ENCODE measurements around the gene NUP153.
"Not testable (repeated sequence)": the region's sequence is repeated elsewhere in the genome, so short reads cannot be mapped to it uniquely, and the experiment has no call there.

Gene NUP153

GRCh38 chr6:17589406-17590096 lies 117.2 kb downstream of the NUP153 start:
- TF ChIP-seq POLR2AphosphoS5 (IDR thresholded peaks at IDR 0.05; ENCODE audit: low read depth, low read length) = no peak
- no peak for TF ChIP-seq TAF1 (IDR thresholded peaks at IDR 0.05; ENCODE audit: borderline replicate concordance, low read depth, low read length)
- no peak for TF ChIP-seq POLR2A (IDR thresholded peaks at IDR 0.05; ENCODE audit: low read depth, low read length)
- no peak for DNase-seq (ENCODE audit: insufficient read length)
- peak; percentile 17 for FAIRE-seq

- TF ChIP-seq TAF1 (IDR thresholded peaks at IDR 0.05; ENCODE audit: borderline replicate concordance, low read depth, low read length) (no peak), POLR2A (IDR thresholded peaks at IDR 0.05; ENCODE audit: low read depth, low read length) (no peak), POLR2AphosphoS5 (IDR thresholded peaks at IDR 0.05; ENCODE audit: low read depth, low read length) (no peak)
- DNase-seq (ENCODE audit: insufficient read length) (no peak), FAIRE-seq (no peak)
Measured at GRCh38 chr6:17588011-17588410, 118.7 kb downstream of the NUP153 start.

GRCh38 chr6:17586623-17587022 lies 120.1 kb downstream of the NUP153 start:
- not testable (repeated sequence) for DNase-seq (ENCODE audit: insufficient read length); FAIRE-seq

DNA sequence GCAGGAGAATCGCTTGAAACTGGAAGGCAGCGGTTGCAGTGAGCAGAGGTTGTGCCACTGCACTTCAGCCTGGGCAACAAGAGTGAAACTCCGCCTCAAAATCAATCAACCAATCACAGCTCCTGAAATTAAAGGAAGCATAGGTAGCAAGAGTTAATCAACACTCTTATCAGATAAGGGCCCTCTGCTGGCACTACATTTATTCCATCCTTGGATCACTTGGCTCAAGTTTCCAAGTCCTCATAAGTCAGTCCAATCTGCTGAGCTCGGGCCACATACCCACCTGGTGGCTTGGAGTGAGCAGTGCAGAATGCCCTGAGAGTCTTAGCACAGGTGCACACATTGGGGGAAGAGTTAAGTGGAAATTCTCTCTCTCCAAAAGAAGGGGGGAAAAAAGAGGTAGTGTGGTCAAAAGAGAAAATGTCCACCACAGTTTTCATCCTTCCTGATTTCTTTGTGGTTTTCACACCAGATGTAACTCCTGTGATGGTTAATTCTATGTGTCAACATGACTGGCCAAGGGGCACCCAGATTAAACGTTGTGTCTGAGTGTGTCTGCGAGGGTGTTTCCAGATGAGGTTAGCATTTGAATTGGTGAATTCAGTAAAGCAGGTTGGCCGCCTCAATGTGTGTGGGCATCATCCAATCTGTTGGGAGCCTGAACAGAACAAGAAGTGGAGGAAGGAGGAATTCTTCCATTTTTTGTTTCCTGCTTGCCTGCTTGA lies 120.8 kb downstream of the NUP153 start:
- TF ChIP-seq TAF1 (IDR thresholded peaks at IDR 0.05; ENCODE audit: borderline replicate concordance, low read depth, low read length) (no peak), POLR2AphosphoS5 (IDR thresholded peaks at IDR 0.05; ENCODE audit: low read depth, low read length) (no peak), POLR2A (IDR thresholded peaks at IDR 0.05; ENCODE audit: low read depth, low read length) (no peak)
- FAIRE-seq (no peak), DNase-seq (ENCODE audit: insufficient read length) (no peak)

- FAIRE-seq = no peak
- TF ChIP-seq POLR2AphosphoS5 (IDR thresholded peaks at IDR 0.05; ENCODE audit: low read depth, low read length) = no peak
- TF ChIP-seq POLR2A (IDR thresholded peaks at IDR 0.05; ENCODE audit: low read depth, low read length) = no peak
- no peak for TF ChIP-seq TAF1 (IDR thresholded peaks at IDR 0.05; ENCODE audit: borderline replicate concordance, low read depth, low read length)
- no peak for DNase-seq (ENCODE audit: insufficient read length)
Measured at GRCh38 chr6:17584241-17584803, 122.4 kb downstream of the NUP153 start.

GRCh38 chr6:17583811-17584210 lies 122.9 kb downstream of the NUP153 start:
- FAIRE-seq (no peak), DNase-seq (ENCODE audit: insufficient read length) (no peak)
- TF ChIP-seq POLR2AphosphoS5 (IDR thresholded peaks at IDR 0.05; ENCODE audit: low read depth, low read length) = no peak
- TF ChIP-seq POLR2A (IDR thresholded peaks at IDR 0.05; ENCODE audit: low read depth, low read length) = no peak
- TF ChIP-seq TAF1 (IDR thresholded peaks at IDR 0.05; ENCODE audit: borderline replicate concordance, low read depth, low read length) = no peak

DNA sequence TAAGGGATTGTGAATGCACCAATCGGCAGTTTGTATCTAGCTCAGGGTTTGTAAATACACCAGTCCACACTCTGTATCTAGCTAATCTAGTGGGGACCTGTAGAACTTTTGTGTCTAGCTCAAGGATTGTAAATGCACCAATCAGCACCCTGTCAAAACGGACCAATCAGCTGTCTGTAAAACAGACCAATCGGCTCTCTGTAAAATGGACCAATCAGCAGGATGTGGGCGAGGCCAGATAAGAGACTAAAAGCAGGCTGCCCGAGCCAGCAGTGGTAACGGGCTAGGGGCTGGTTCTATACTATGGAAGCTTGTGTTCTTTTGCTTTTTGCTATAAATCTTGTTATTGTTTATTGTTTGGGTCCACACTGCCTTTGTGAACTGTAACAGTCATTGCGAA lies 125.4 kb downstream of the NUP153 start:
- DNase-seq (ENCODE audit: insufficient read length); FAIRE-seq: not testable (repeated sequence)

DNA sequence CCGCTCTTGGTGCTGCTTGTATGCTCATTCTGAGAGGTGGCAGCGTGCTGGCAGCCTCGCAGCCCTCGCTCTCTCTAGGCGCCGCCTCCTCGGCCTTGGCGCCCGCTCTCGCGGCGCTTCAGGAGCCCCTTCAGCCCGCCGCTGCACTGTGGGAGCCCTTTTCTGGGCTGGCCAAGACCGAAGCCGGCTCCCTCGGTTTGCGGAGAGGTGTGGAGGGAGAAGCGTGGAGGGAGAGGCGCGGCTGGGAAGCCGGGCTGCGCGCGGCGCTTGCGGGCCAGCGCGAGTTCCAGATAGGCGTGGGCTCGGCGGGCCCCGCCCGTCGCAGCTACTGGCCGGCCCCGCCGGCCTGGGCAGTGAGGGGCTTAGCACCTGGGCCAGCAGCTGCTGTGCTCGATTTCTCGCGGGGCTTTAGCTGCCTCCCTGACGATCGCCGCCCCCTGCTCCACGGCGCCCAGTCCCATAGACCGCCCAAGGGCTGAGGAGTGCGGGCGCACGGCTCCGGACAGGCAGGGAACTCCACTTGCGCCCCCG lies 126.1 kb downstream of the NUP153 start:
- TF ChIP-seq TAF1 (IDR thresholded peaks at IDR 0.05; ENCODE audit: borderline replicate concordance, low read depth, low read length) (no peak), POLR2AphosphoS5 (IDR thresholded peaks at IDR 0.05; ENCODE audit: low read depth, low read length) (no peak), POLR2A (IDR thresholded peaks at IDR 0.05; ENCODE audit: low read depth, low read length) (no peak)
- FAIRE-seq (no peak), DNase-seq (ENCODE audit: insufficient read length) (no peak)

- TF ChIP-seq TAF1 (IDR thresholded peaks at IDR 0.05; ENCODE audit: borderline replicate concordance, low read depth, low read length) = no peak
- no peak for TF ChIP-seq POLR2AphosphoS5 (IDR thresholded peaks at IDR 0.05; ENCODE audit: low read depth, low read length)
- no peak for TF ChIP-seq POLR2A (IDR thresholded peaks at IDR 0.05; ENCODE audit: low read depth, low read length)
- FAIRE-seq = no peak
- no peak for DNase-seq (ENCODE audit: insufficient read length)
Measured at GRCh38 chr6:17577059-17577458, 129.7 kb downstream of the NUP153 start.

DNA sequence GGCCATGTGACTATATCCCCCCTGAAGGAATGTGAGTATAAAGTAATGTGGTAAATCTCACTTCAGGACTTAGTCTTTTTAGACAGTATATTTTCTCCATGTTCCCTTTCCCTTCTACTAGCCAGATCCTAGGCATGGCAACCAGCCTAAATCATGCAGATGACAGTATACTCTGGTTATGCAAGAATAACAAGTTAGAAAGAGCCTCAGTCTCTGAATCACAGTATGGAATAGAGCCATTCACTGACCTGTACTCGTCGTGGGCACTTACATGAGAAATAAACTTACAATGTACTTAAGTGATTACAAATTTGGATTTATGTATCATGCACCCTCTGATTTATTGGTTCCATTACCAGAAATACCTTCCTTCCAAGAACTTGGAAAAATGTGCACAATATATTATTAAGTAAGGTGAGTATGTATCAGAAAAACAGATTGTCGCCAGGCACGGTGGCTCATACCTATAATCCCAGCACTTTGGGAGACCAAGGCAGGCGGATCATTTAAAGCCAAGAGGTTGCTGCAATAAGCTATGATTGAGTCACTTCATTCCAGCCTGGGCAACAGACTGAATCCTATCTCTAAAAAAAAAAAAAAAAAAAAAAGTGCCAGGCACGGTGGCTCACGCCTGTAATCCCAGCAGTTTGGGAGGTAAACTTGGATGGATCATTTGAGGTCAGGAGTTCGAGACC lies 131.7 kb downstream of the NUP153 start:
- no peak for TF ChIP-seq TAF1 (IDR thresholded peaks at IDR 0.05; ENCODE audit: borderline replicate concordance, low read depth, low read length)
- no peak for DNase-seq (ENCODE audit: insufficient read length)
- no peak for FAIRE-seq

DNA sequence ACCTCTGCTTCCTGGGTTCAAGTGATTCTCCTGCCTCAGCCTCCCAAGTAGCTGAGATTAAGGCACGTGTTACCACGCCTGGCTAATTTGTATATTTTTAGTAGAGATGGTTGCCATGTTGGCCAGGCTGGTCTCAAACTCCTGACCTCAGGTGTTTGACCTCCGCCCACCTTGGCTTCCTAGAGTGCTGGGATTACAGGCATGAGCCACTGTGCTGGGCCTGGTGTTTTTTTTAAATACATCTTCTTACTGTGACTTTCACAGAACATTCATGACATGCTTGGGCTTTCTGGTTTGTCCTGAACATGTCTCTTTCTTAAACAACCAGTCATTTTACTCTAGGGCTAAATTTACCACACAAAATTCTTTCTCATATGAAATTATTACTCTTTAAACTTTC lies 141.3 kb downstream of the NUP153 start:
- FAIRE-seq (no peak), DNase-seq (ENCODE audit: insufficient read length) (no peak)
- TF ChIP-seq TAF1 (IDR thresholded peaks at IDR 0.05; ENCODE audit: borderline replicate concordance, low read depth, low read length) = no peak
- no peak for TF ChIP-seq POLR2A (IDR thresholded peaks at IDR 0.05; ENCODE audit: low read depth, low read length)
- TF ChIP-seq POLR2AphosphoS5 (IDR thresholded peaks at IDR 0.05; ENCODE audit: low read depth, low read length) = no peak

All from GM12892 (cell line).